ENCODE results near the gene RAB33B. TPM values are rescaled to one million over a fixed set of nuclear protein-coding genes. Genes with fewer than 3 reads are reported as not detected.
A peak's percentile ranks its signal among the peaks of the same experiment; 100 is the strongest.

The RAB33B gene
- total RNA-seq (2013; cell fraction: nucleolus; rRNA removed) = 10.5 and 11.6 TPM in 2 replicates
- total RNA-seq (2014; rRNA removed) (7.8 and 9.0 TPM in 2 replicates), total RNA-seq (2014; rRNA removed; fragmentation: Illumina TruSeq; extraction: Trizol) (7.5 and 7.8 TPM in 2 replicates), total RNA-seq (2021) (6.0 and 6.1 TPM in 2 replicates), polyA plus RNA-seq (2011; rRNA removed) (8.5 and 12.6 TPM in 2 replicates), polyA plus RNA-seq (2014; fragmentation: Illumina TruSeq; extraction: Trizol) (5.9 and 6.2 TPM in 2 replicates), polyA plus RNA-seq (2014; fragmentation: Nextera tagmentation; extraction: Ambion mirVana) (10 to 100 TPM in 1 of 2 experiments, 1 to 10 TPM in 1; 3.2 to 10.7 TPM), polyA plus RNA-seq (2014; rRNA removed) (4.3 and 5.0 TPM in 2 replicates), polyA plus RNA-seq (2016; fragmentation: Nextera tagmentation; extraction: Ambion mirVana) (1 to 10 TPM; 7.2 to 7.9 TPM), polyA minus RNA-seq (2011; rRNA and poly(A)+ RNA removed) (10.2 and 11.6 TPM in 2 replicates), Bru-seq, nascent RNA (percentile 84 among the genes with signal in this experiment), BruChase-seq, experiment 1, labeled RNA remaining after a 6-hour chase (percentile 73 among the genes with signal in this experiment), BruChase-seq, experiment 2, labeled RNA remaining after a 2-hour chase (percentile 87 among the genes with signal in this experiment)
- polyA plus RNA-seq (2011; ENCODE audit: low read depth) = 2.8 TPM
- polyA plus RNA-seq (2011; cell fraction: cytosol; rRNA removed) = 4.9 and 5.7 TPM in 2 replicates
- polyA plus RNA-seq (2011; cell fraction: nucleus; rRNA removed) = 3.1 and 3.9 TPM in 2 replicates
- 4.5 and 5.2 TPM in 2 replicates for polyA plus RNA-seq (2012)
- 4.9 and 5.7 TPM in 2 replicates for polyA minus RNA-seq (2011; cell fraction: cytosol; rRNA and poly(A)+ RNA removed)
- polyA minus RNA-seq (2011; cell fraction: nucleus; rRNA and poly(A)+ RNA removed) = 3.5 and 5.6 TPM in 2 replicates
- long read RNA-seq, experiment 1, full-length matches to known transcripts = 3 of 6 reads
- long read RNA-seq, experiment 1, partial matches to known transcripts = 0 of 6 reads
- long read RNA-seq, experiment 1, other reads (novel, unspliced or antisense) = 3 of 6 reads
- long read RNA-seq, experiment 2, full-length matches to known transcripts = 2 of 5 reads
- long read RNA-seq, experiment 2, partial matches to known transcripts = 0 of 5 reads
- long read RNA-seq, experiment 2, other reads (novel, unspliced or antisense) = 3 of 5 reads

DNA sequence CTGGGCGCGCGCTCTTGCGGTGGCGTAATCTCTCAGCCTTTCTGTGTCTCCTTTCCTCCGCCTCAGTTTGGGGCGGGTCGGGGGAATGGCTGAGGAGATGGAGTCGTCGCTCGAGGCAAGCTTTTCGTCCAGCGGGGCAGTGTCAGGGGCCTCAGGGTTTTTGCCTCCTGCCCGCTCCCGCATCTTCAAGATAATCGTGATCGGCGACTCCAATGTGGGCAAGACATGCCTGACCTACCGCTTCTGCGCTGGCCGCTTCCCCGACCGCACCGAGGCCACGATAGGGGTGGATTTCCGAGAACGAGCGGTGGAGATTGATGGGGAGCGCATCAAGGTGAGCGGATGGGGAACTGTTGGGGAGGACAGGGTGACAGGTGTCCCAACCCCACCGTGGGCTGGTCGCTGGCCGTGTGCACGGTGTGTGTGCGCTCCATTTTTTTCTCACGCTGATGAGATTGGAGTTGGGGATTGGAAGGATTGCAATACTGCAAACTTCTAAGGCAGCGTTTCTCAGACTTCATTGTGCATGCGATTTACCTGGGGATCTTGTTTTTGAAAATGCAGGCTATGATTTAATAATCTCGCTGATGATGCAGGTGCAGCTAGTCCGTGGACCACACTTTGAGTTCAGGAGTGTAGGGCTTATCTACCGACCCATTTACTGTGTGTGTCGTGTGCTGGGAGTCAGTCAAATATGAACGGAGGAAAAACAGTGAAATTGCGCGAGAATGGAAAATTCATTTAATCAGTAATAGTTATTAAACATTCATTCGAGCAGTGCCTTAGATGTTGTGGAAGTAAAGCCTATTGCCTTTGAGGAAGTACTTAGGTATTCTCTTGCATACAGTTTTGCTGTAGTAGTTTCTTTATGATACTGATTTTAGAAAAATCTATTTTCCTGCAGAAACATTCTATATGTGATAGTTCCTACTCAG, at the start of gene RAB33B:
Gene RAB33B, plus strand, starts transcription at position 11 of the 935 bp plus-strand sequence. Its CDS starts 75 bp downstream, at position 86.
- H3K9ac ChIP-seq (ENCODE audit: control insufficient read depth, insufficient read depth, low read length) = peak within 1 kb of the TSS; percentile 74
- no peaks in the 10 kb centered on the region for H3K27me3 ChIP-seq (replicated peaks in 1 of 2; ENCODE audit: control insufficient read depth in 2 of 2, insufficient read depth in 2 of 2, low read length in 1 of 2)
- intact Hi-C loops (cut with micrococcal nuclease; ENCODE audit: unreplicated experiment) = loop anchor here (5.0 to 10.0 kb wide), 3 partner anchors 150 to 437 kb away; partner anchors contain the start of genes NAA15, NDUFC1 and NOCT
- peaks cover 12% of the 10 kb centered on the region for H3K4me1 ChIP-seq (ENCODE audit: control insufficient read depth, insufficient read depth, low read length)
- DNase-seq (ENCODE audit: low read depth, low spot score) = no peak
- ChIA-PET RAD21 (ENCODE audit: unreplicated experiment) (no interaction called here), POLR2A (interaction anchor here (0.5 to 1.1 kb wide), 4 partner anchors 47 to 437 kb away, joined by 3 to 4 read pairs (median 4); partner anchors contain the start of gene NAA15), CTCF (no interaction called here), SMC1A (ENCODE audit: uncharacterized antibody, unreplicated experiment) (interaction anchor here (0.9 to 1.8 kb wide), 2 partner anchors 68 to 274 kb away, joined by 4 read pairs; no protein-coding TSS in a partner anchor)
- in situ Hi-C loops (cut with MboI) = no loop called here
- no TSS peak for BruUV-seq (replicated peaks)
- 2% methylated on average over 46 of the region's 46 CpGs for WGBS (ENCODE audit: insufficient coverage, insufficient replicate concordance, low lambda C conversion rate, missing lambda C conversion rate)
- peak; percentile 5 for ATAC-seq
- peaks cover 53% of the 10 kb centered on the region for H3K79me2 ChIP-seq (ENCODE audit: control insufficient read depth, insufficient read depth, low read length)
- H2AFZ ChIP-seq (ENCODE audit: control insufficient read depth, low read depth, low read length) = peak within 1 kb of the TSS; percentile 88
- H4K20me1 ChIP-seq (ENCODE audit: control insufficient read depth, insufficient read depth) = no peaks in the 10 kb centered on the region
- peak within 1 kb of the TSS; percentile 78 for H3K27ac ChIP-seq (ENCODE audit: control insufficient read depth, insufficient read depth)
- no peak for FAIRE-seq
- H3K9me3 ChIP-seq (replicated peaks; ENCODE audit: control insufficient read depth, insufficient read depth, low read length) = no peaks in the 10 kb centered on the region
- H3K36me3 ChIP-seq (ENCODE audit: control insufficient read depth in 2 of 2, insufficient read depth in 2 of 2, low read length in 1 of 2) = no peaks in the 10 kb centered on the region
- peak within 1 kb of the TSS; percentile 82 for H3K4me3 ChIP-seq
- peak within 1 kb of the TSS; percentile 73 for H3K4me2 ChIP-seq (ENCODE audit: control insufficient read depth, insufficient read depth)
- TF ChIP-seq, protein P1, sequence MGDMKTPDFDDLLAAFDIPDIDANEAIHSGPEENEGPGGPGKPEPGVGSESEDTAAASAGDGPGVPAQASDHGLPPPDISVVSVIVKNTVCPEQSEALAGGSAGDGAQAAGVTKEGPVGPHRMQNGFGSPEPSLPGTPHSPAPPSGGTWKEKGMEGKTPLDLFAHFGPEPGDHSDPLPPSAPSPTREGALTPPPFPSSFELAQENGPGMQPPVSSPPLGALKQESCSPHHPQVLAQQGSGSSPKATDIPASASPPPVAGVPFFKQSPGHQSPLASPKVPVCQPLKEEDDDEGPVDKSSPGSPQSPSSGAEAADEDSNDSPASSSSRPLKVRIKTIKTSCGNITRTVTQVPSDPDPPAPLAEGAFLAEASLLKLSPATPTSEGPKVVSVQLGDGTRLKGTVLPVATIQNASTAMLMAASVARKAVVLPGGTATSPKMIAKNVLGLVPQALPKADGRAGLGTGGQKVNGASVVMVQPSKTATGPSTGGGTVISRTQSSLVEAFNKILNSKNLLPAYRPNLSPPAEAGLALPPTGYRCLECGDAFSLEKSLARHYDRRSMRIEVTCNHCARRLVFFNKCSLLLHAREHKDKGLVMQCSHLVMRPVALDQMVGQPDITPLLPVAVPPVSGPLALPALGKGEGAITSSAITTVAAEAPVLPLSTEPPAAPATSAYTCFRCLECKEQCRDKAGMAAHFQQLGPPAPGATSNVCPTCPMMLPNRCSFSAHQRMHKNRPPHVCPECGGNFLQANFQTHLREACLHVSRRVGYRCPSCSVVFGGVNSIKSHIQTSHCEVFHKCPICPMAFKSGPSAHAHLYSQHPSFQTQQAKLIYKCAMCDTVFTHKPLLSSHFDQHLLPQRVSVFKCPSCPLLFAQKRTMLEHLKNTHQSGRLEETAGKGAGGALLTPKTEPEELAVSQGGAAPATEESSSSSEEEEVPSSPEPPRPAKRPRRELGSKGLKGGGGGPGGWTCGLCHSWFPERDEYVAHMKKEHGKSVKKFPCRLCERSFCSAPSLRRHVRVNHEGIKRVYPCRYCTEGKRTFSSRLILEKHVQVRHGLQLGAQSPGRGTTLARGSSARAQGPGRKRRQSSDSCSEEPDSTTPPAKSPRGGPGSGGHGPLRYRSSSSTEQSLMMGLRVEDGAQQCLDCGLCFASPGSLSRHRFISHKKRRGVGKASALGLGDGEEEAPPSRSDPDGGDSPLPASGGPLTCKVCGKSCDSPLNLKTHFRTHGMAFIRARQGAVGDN (IDR thresholded peaks at IDR 0.05) = 0 out of 2 replicates have a peak, but pooled peaks have one; percentile 9
- TF ChIP-seq, protein P2, sequence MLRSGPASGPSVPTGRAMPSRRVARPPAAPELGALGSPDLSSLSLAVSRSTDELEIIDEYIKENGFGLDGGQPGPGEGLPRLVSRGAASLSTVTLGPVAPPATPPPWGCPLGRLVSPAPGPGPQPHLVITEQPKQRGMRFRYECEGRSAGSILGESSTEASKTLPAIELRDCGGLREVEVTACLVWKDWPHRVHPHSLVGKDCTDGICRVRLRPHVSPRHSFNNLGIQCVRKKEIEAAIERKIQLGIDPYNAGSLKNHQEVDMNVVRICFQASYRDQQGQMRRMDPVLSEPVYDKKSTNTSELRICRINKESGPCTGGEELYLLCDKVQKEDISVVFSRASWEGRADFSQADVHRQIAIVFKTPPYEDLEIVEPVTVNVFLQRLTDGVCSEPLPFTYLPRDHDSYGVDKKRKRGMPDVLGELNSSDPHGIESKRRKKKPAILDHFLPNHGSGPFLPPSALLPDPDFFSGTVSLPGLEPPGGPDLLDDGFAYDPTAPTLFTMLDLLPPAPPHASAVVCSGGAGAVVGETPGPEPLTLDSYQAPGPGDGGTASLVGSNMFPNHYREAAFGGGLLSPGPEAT (IDR thresholded peaks at IDR 0.05; ENCODE audit: low read depth) = peak; percentile 31; the same call in 1 of the 2 replicates
- no peak for TF ChIP-seq CHD4 (IDR thresholded peaks at IDR 0.05)
- TF ChIP-seq, protein P3, sequence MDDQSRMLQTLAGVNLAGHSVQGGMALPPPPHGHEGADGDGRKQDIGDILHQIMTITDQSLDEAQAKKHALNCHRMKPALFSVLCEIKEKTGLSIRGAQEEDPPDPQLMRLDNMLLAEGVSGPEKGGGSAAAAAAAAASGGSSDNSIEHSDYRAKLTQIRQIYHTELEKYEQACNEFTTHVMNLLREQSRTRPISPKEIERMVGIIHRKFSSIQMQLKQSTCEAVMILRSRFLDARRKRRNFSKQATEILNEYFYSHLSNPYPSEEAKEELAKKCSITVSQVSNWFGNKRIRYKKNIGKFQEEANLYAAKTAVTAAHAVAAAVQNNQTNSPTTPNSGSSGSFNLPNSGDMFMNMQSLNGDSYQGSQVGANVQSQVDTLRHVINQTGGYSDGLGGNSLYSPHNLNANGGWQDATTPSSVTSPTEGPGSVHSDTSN (IDR thresholded peaks at IDR 0.05; ENCODE audit: insufficient replicate concordance, low read depth, low read length) = peak; percentile 15
- TF ChIP-seq RELA (IDR thresholded peaks at IDR 0.05; ENCODE audit: borderline replicate concordance, partially characterized antibody) = peak; percentile 10
- no peak for TF ChIP-seq ZSCAN29 (IDR thresholded peaks at IDR 0.05)
- TF ChIP-seq YY1 (IDR thresholded peaks at IDR 0.05; ENCODE audit: low read depth, low read length) = peak; percentile 5; the same call in 1 of the 2 replicates

Measured in GM12878 (cell line).